HG03442 (cell line): Measurements from ENCODE around the gene NISCH.

Experiments
- ATAC-seq: cut with Tn5 transposase; IDR thresholded peaks from one replicate; pipeline ENCODE4 v1.9.1; 2021; ENCODE audit warnings: mild to moderate bottlenecking, moderate library complexity; ENCODE audit not compliant: unreplicated experiment

NISCH gene

DNA sequence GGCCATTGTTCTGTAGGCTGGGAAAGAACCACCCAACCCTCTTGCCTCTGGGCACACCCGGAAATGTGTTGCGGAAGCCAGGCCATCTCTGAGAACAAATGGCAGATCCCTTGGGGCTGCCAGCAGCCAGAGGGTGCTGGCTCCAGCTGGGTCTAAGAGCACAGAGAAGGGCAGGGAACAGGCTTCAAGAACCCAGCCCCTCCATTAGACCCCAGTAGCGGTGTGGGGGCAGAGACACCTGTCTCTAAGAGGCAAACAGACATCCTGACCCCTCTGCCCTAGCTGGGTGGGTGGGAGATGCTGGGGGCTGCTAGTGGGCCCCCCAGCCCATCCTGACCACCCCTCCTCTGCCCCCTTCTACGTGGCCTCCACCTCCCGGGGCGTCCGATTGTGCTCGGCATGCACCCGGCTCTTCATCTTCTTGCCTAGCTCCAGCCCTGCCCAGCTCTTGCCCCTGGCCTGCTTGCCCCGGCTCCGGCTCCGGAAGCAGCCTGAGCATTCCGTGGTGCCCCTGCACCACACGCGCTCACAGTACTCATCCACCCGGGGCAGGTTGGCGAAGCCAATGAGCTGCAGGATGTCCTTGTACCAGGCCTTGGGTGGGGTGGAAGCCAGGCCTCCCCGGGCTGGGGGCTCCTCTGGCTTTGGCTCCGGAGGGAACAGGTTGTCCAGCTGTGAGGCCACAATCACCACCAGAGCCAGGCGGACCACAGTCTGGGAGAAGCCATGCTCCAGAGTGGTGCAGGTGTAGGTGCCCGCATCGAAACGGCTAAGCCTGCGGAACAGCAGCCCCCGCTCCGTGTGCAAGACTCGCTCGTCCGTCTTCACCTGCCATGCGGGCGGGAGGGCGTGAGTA, 19.9 kb upstream of the NISCH start:
- no peak for ATAC-seq

DNA sequence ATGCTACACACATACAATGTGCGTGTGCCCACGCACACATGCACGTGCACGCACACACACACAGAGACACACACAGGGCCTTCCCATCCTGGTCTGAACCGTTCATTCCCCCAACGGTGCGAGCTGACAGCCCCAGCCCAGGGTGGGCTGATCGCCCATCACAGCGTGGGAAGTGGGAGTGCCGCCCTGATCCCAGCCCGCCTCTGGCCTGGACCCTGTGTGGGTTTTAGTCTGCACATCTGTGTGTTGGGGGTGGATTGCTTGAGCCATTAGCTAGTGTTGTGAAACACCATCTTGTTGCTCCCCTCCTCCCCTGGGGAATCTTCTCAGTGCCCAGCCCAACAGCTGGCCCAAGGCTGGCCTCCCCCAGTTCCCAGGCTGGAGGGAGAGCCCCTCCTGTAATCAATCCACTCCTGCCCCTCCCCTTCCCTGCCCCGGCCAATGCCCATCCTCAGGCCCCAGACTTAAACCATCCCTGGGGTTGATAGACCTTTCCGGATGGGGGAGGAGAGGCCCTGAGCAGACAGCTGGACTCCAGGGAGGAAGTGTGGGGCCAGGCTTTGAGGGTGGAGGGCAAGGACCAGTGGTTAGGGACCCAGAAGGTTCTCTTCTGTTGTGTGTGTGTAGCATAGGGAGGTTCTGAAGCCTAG, 18.8 kb upstream of the NISCH start:
- no peak for ATAC-seq

DNA sequence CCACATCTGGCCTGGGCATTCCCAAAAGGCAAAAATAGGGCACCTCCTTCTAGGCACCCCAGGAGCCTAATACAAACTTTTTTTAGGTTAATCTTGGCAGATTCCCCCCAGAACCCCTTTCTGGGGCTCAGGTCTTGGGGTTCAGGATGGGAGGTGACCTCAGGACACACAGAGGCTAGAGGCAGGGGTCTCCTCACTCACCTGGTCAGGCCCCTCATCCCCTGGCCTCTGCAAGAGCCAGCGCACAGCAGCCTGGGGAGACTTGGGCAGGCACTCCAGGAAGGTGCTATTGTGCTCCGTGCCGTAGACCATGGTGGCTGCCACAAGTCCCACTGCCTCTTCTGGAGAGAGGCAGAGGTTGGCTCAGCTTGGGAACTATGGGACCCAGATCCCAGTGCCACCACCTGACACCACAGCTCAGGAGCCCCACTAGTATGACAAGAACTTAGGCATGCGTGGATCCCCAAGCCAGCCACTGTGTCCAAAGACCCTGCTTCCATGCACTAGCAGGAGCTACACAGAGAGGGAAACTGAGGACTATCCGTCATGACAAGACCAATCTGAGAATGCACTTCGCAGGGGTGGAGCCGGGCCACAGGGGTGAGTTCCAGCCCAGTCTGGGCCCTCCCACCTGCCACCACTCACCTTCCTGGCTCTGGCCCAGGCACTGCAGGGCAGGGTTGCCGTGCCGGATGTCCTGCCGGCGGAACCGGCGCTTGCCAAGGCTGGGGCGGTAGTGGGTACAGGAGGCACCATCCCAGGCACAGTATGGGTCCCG, 17.9 kb upstream of the NISCH start:
- ATAC-seq: no peak

DNA sequence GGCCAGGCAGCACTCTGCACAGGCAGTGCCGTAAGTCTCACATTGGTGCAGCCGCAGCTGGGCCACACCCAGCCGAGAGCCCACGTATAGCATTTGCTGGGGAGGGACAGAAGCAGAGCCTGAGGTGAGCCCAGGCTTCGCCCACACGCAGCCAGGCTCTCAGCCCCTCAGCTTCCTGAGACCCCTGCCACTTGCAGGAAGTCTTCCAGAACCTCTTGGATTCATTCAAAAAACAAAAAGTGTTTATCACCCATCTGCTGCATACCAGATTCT, 17.4 kb upstream of the NISCH start:
- no peak for ATAC-seq

DNA sequence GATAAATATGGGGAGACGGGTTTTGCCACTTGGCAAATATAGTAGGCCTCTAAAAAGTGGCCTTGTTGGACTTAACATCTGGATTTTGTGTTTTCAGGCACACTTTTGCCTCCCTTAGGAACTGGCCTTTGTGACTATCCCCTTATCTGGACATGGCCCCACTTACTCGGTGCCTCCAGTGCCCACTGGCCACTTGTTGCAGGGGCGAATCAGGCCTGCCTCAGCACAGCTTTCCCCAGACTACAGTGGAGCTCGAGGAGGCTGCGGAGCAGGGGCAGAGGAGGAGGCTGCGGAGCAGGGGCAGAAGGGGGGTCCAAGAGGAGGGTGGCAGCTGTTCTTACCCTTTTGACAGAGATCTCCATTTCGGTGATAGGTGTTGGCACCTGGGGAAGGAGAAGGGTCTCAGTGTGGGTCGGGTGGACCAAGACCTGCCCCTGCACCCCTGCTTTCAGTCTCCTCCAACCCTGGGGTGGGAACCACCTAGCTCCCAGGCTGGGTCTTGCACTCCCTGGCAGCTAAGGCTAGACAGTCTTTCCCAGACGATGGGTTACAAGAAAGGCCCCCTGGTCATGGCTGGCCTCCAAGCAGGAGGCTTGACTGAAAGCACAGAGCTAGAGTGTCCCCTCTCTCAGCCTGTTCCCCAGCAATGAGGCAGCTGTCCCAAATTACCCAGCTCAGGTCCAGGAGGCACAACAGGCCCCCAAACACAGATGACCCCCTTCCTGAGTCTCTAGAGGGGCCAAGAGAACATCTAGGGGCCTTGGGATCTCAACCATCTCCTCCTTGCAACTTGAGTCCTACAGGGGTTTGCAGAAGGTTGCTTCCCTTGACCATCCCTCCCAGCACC, 16.6 kb upstream of the NISCH start:
- no peak for ATAC-seq

DNA sequence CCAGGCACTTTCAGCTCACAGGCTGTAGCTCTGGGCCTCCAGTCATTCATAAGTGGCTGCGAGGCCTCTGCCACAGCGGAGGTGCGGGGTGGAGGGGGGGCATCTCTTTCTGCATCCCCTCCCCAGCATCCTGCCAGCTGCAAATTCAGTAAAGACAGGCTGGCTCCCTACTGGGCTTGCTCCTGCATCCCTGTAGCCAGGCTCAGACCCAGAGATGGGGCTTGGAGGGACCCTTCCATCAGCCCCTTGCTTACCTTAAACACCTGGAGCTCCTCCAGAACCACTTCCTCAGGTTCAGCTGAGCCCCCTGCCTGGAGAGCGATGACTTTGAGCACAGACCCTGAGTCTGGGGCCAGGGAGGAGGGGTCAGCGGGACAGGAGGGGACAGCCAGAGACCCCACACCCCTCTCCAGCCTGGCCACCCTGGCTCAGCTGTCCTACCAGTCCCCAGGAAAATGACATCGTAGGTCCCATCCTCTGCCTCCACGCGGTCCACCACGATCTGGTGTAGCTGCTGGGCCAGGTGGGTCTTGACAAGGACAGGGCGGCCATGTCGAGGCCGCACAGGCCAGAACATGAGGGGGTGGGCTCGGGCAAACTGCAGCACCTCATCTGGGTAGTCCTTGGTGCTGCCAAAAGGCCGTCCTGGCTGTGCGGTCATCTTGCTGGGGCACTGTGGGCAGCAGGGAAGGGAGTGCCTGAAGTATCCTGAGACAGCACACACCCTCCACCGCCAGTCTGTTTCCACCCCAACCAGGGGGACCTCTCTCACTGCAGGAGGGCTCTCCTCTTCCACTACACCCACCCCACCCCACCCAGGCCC, 15.8 kb upstream of the NISCH start:
- no peak for ATAC-seq

DNA sequence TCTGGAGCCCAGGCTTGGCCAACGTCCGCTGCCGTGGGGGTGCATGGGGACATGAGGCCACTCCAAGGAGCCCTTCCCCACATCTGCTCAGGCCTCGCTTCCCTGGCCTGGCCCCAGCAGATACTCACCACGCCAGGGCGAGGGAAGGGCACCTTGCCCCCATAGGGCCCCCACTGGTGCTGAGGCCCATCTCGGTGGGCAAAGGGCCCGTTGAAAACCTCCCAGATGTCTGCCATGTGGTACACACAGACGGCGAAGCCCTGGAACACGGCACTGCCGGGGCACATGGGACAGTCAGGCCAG, 15.2 kb upstream of the NISCH start:
- ATAC-seq: no peak

DNA sequence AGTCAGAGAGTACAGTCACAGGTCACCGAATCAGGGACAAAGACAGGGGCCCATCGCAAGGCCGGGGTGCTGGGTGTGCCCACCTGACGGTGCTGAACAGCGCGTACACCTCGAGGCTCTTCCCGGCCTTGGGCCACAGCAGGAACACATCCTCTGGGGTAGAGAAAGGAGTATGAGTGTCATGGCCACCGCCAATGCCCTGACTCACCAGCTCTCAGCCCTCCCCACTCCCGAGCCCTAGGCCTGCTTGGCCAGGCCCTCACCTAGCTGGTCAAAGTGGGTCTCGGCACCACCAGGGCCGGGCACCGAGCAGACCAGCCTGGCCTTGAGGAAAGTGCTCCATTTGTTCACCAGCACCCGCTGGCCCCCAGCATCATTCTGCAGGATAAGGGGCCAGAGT, 14.7 kb upstream of the NISCH start:
- no peak for ATAC-seq

DNA sequence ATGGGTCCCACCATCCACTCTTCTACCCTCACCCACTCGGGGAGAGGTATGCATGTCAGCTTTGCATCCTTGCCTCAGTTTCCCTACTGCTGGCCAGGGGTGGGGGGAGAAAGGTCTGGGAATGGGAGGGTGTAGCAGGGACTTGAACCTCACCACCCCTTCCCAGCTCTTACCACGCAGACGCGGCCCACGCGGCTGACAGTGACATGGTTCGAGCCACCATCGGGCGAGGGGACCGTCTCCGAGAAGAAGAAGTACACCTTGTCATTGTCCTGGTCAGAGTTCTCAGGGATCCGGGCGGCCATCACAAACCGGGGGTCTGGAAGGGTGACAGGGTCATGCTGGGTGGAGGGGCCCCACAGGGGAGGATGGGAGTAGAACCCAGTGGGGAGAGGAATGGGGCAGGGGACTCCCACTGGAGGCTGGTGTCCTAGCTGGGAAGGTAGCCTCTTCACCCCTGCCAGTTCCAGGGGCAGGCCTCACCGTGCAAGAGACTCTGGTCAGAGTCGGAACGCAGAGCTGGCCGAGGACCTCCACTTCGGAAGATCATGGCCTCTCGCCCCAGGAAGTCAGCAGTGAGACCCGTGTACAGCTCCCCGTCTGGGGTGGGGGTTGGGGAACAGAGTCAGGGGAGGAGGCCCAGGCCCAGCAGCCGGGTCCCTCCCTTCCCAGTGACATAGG, 14.2 kb upstream of the NISCH start:
- ATAC-seq: no peak

DNA sequence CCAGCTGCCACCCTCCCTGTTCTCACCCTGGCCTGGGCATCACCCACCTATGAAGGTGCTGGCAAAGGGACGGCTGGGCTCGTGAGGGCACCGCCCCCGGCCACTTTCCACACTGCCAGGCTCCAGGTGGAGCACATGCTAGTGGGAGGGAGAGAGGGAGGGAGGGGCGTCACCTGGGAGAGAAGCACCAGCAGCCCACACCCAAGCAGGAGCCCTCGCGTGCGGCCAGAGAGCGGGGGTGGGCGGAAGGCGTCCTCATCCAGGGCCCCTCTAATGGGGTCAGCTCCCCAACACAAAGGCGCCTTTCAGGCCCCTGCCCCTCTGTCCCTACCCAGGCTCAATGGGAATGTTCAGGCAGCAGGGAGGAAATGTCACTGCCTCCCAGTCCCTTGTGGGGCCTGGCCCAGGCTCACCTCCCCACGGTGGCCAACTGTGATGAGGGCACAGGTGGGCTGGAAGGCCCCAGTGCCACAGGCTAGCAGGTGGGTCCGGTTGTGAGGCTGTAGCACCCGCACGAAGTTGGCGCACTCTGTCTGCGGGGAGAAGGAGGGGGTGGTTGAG, 13.6 kb upstream of the NISCH start:
- ATAC-seq: no peak

DNA sequence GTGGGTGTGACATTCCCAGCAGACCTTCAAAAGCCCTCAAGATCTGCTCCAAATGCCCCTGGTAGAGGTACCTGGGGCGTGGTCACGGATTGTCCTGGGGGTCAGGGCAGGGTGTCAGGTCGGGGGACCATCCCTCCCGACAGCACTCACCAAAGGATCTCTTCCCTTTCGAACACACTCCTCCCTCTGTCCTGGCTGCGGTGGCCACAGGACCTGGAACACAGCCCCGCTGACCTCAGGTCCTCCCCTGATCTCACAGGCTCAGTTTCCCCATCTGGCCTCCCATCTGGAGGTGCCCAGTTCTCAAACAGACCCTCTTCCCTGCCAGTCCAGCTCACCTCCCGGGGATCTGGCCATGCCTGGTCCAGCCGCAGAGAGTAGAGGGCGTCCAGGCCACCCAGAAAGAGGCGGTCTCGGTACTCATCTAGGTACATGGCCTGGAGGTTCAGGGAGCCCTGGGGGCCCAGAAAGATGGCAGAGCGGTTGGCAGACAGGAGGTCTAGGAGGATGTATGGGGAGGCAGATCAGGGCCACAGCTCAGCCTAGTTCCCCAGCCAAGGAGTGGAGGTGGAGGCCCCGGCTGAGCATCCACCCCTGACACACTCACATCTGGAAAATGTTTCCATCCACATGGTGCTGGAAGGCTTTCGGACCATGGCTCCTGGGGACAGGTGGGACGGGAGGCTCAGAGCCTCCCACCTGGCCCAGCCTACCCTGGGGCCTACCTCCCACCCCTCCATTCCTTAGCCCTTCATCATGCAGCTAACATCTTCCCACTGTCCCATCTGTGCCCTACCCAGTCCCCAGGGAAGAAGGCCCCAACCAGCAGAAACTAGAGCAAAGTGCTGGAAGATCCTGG, 12.8 kb upstream of the NISCH start:
- no peak for ATAC-seq

DNA sequence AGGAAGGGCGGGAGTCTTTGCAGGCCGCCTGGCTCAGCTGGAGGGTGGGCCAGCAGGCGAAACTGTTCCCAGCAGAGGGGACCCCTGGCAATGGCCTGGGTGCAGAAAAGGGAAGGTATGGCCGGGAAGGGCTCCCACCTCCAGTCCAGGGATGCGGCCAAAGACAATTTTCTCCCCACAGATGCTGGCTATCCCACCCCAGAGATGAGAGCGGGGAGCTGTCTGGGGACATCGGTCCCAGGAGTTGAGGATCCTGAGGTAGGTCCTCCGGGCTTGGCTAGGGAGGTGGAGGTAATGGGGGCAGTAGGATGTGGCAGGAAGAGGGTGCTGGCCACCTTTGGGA, 12.2 kb upstream of the NISCH start:
- no peak for ATAC-seq

DNA sequence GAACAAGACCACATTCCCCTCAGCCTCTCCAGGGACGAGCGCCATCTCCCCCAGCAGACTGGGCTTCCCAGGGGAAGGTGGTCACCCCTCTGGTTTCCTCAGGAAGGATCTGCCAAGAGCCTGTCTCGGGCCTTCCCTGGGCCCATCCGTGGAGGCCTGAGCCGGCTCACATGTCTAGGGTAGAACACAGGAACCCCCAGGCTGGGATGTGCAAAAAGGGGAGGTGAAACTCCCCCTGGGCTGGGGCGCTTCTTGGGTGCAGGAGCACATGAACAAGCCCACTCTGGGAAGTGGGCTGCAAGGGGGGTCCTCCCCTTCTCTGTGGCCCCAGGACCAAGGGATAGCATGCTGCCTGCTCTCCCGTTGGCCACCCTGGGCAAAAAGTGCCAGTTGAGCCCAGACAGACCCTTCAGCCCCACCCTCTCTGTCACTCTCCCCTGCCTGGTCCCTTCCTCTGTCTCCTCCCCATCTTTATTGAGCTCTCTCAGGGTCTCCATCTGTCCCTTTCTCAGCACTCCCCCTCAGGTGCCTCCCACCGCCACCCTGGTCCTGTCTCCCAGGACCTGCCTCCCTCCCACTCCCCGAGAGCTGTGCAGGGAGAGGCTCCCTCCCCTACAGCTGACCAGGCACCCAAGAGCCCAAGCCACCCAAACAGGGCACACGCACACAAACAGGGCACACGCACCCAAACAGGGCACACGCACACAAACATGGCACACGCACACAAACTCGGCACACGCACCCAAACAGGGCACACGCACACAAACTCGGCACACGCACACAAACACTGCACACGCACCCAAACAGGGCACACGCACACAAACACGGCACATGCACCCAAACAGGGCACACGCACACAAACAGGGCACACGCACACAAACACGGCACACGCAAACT, 11.4 kb upstream of the NISCH start:
- no peak for ATAC-seq

DNA sequence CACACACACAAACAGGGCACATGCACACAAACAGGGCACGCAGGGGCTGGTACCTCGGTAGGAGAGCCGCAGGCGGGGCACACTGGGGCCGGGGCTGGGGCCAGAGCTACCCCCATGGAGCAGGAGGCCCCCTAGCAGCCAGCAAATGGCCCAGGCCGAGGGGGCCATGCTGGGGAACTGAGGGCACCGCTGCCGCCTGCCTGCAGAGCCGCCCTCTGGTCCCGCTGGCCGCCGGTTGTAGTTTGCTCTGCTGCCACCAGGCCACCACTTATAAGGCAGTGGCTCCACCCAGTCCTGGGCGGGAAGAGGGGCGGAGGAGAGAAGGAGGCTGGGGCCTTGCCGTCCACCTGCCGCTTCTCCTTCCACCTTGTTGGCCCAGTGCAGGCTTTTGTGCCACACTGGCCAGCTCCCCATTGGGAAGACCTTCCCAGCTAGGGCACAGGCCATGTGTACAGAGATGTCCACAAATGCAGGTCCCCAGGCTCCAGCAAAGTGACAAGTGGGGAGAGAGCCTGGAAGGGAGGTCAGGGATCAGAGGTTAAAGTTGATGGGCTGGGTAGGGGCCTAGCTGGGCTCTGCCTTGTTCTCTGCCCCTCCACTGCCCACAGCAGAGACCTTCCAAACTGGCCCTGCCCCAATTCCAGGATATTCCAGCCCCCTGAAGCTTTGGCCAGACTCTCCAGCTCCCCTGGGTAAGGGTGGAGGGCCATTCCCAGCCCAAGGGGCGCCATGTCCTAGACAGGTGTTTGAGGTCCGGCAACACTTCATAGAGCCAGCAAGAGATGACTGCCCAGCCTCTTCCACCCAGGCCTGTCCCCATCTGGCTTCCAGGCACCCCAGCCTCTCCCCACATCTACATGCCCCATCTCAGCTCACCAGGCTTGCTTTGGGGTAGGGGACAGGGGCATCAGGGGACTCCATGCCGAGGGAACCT, 10.3 kb upstream of the NISCH start, which contains the start of gene SEMA3G:
Gene SEMA3G, minus strand, starts transcription at position 244 of the 934 bp plus-strand sequence. Its CDS starts 76 bp downstream, at position 168.
- ATAC-seq: peak; percentile 71

DNA sequence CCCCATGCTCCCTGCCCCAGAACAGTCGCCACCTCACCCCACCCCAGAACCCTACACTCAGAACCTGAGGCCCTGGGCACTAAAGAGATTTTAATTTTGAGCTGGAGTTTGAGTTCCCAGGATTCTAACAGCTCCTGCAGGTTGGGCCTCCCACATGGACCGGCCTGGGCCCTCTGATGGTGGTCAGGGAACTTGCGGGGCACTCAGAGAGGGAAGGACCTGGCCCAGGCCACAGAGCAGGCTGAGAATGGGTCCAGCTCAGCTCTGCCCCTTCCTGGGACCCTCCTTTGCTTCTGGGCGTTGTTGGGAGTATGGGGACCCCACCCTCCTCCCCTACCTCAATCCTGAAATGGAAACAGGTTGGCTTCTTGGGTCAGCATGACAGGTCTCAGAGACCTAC, 9.4 kb upstream of the NISCH start:
- ATAC-seq: no peak
